Mesenchymal stem cell (in vitro differentiated cells and primary cell): ENCODE data around the gene FBXL17.

Experiments used
- DNase-seq: peaks from one replicate; pipeline ENCODE4 v3.0.0-alpha.2; 2013
- H2AFZ ChIP-seq: one replicate; pipeline ENCODE4 v1.6.1; 2013; ENCODE audit warnings: low read depth, mild to moderate bottlenecking, control low read depth, inconsistent platforms, low read length, moderate library complexity
- H2AK5ac ChIP-seq: 2 replicates; pipeline ENCODE4 v1.6.1; 2013; ENCODE audit warnings: low read length, moderate library complexity, mild to moderate bottlenecking, inconsistent platforms; ENCODE audit not compliant: severe bottlenecking
- H2BK120ac ChIP-seq: one replicate; pipeline ENCODE4 v1.6.1; 2013; ENCODE audit warnings: low read depth, mild to moderate bottlenecking, inconsistent platforms, low read length, moderate library complexity
- H2BK12ac ChIP-seq, 2 experiments: one replicate each; pipeline ENCODE4 v1.6.1; 2013; ENCODE audit warnings: inconsistent platforms in 2 of 2, low read length in 2 of 2, mild to moderate bottlenecking in 2 of 2, moderate library complexity in 2 of 2, control low read depth in 1 of 2
- H2BK15ac ChIP-seq: one replicate; pipeline ENCODE4 v1.6.1; 2013; ENCODE audit warnings: mild to moderate bottlenecking, low read depth, inconsistent platforms; ENCODE audit not compliant: poor library complexity, severe bottlenecking
- H2BK5ac ChIP-seq: 2 replicates; pipeline ENCODE4 v1.6.1; 2013; ENCODE audit warnings: low read depth, mild to moderate bottlenecking, low read length, control low read depth, inconsistent platforms; ENCODE audit not compliant: poor library complexity, severe bottlenecking
- H3K14ac ChIP-seq, 2 experiments: one replicate each; pipeline ENCODE4 v1.6.1; 2013; ENCODE audit warnings: inconsistent platforms in 2 of 2, low read length in 2 of 2, control low read depth in 1 of 2, mild to moderate bottlenecking in 1 of 2, moderate library complexity in 1 of 2
- H3K18ac ChIP-seq, 2 experiments: one replicate each; pipeline ENCODE4 v1.6.1; 2013; ENCODE audit warnings: inconsistent platforms in 2 of 2, low read length in 2 of 2, control low read depth in 1 of 2, low read depth in 1 of 2, mild to moderate bottlenecking in 1 of 2
- H3K23ac ChIP-seq, 2 experiments: one replicate each; pipeline ENCODE4 v1.6.1; 2013; ENCODE audit warnings: inconsistent platforms in 2 of 2, low read length in 2 of 2, mild to moderate bottlenecking in 2 of 2, moderate library complexity in 2 of 2, control low read depth in 1 of 2
- H3K27ac ChIP-seq: 2 replicates; pipeline ENCODE4 v1.5.1; 2013; ENCODE audit warnings: mild to moderate bottlenecking, moderate library complexity, low read length, control low read depth, inconsistent platforms; ENCODE audit not compliant: poor library complexity, severe bottlenecking
- H3K27me3 ChIP-seq, 2 experiments: 2 replicates each; pipeline versions ENCODE4 v1.6.1 to v1.7.0; 2013; ENCODE audit warnings: low read length in 2 of 2, mild to moderate bottlenecking in 2 of 2, moderate library complexity in 2 of 2, control low read depth in 1 of 2, inconsistent platforms in 1 of 2; ENCODE audit not compliant: control insufficient read depth in 1 of 2, insufficient read depth in 1 of 2
- H3K36me3 ChIP-seq, 2 experiments: 2 replicates each; pipeline versions ENCODE4 v1.6.1 to v1.7.0; 2013; ENCODE audit warnings: low read length in 2 of 2, control low read depth in 1 of 2, inconsistent platforms in 1 of 2, low read depth in 1 of 2, mild to moderate bottlenecking in 1 of 2; ENCODE audit not compliant: insufficient read depth in 2 of 2, control insufficient read depth in 1 of 2
- H3K4ac ChIP-seq, 2 experiments: one replicate each; pipeline ENCODE4 v1.6.1; 2013; ENCODE audit warnings: inconsistent platforms in 2 of 2, low read length in 2 of 2, mild to moderate bottlenecking in 2 of 2, moderate library complexity in 2 of 2, control low read depth in 1 of 2, low read depth in 1 of 2
- H3K4me1 ChIP-seq: 2 replicates; pipeline ENCODE4 v1.6.1; 2013; ENCODE audit warnings: low read depth, low read length, control low read depth; ENCODE audit not compliant: control insufficient read depth, insufficient read depth
- H3K4me2 ChIP-seq: 2 replicates; pipeline ENCODE4 v1.6.1; 2013; ENCODE audit warnings: low read length, mild to moderate bottlenecking, inconsistent platforms; ENCODE audit not compliant: poor library complexity, severe bottlenecking
- H3K4me3 ChIP-seq, 2 experiments: 2 replicates each; pipeline versions ENCODE4 v1.5.1 to v1.7.0; 2013; ENCODE audit warnings: low read length in 2 of 2, mild to moderate bottlenecking in 2 of 2, control low read depth in 1 of 2, low read depth in 1 of 2; ENCODE audit not compliant: insufficient read depth in 1 of 2
- H3K79me1 ChIP-seq: replicated peaks from 2 replicates; pipeline ENCODE4 v1.6.1; 2013; ENCODE audit warnings: mild to moderate bottlenecking, control low read depth, low read length, inconsistent platforms; ENCODE audit not compliant: poor library complexity, severe bottlenecking
- H3K9ac ChIP-seq: 2 replicates; pipeline ENCODE4 v1.7.0; 2013; ENCODE audit warnings: mild to moderate bottlenecking, low read length, moderate library complexity
- H3K9me3 ChIP-seq: 2 replicates; pipeline ENCODE4 v1.7.0; 2013; ENCODE audit warnings: mild to moderate bottlenecking, low read length; ENCODE audit not compliant: control insufficient read depth
- H4K8ac ChIP-seq: one replicate; pipeline ENCODE4 v1.6.1; 2013; ENCODE audit warnings: inconsistent platforms, mild to moderate bottlenecking, low read length, moderate library complexity
- H4K91ac ChIP-seq: one replicate; pipeline ENCODE4 v1.6.1; 2013; ENCODE audit warnings: mild to moderate bottlenecking, low read length, inconsistent platforms
- WGBS: methylation state at CpG from one replicate; pipeline ENCODE4 v1.1.7; 2013; ENCODE audit warnings: mixed read lengths; 5-methylcytosine and 5-hydroxymethylcytosine counted together

FBXL17 gene

GRCh38 chr5:108249785-108250426 is 132.0 kb downstream of the FBXL17 start:
- Histone ChIP-seq H2AFZ (no peak overlapping the region), H2BK15ac (no peak overlapping the region), H3K79me1 (peaks cover 2% of the 10 kb centered on the region), H2BK5ac (no peak overlapping the region), H3K27ac (no peak overlapping the region), H2BK120ac (no peak overlapping the region), H3K4me2 (no peak overlapping the region), H2AK5ac (no peak overlapping the region), H3K36me3 (no peaks in the 10 kb centered on the region), H3K9ac (no peak overlapping the region), H3K4me1 (no peaks in the 10 kb centered on the region), H3K27me3 (no peaks in the 10 kb centered on the region), H3K14ac (no peak overlapping the region), H3K4me3 (no peak overlapping the region), H3K9me3 (no peaks in the 10 kb centered on the region), H3K18ac (no peak overlapping the region), H3K23ac (no peak overlapping the region), H2BK12ac (no peak overlapping the region), H4K91ac (no peak overlapping the region), H3K4ac (no peak overlapping the region), H4K8ac (no peak overlapping the region)
- 91% methylated on average over 2 of the region's 3 CpGs for WGBS
- DNase-seq = no peak

DNA sequence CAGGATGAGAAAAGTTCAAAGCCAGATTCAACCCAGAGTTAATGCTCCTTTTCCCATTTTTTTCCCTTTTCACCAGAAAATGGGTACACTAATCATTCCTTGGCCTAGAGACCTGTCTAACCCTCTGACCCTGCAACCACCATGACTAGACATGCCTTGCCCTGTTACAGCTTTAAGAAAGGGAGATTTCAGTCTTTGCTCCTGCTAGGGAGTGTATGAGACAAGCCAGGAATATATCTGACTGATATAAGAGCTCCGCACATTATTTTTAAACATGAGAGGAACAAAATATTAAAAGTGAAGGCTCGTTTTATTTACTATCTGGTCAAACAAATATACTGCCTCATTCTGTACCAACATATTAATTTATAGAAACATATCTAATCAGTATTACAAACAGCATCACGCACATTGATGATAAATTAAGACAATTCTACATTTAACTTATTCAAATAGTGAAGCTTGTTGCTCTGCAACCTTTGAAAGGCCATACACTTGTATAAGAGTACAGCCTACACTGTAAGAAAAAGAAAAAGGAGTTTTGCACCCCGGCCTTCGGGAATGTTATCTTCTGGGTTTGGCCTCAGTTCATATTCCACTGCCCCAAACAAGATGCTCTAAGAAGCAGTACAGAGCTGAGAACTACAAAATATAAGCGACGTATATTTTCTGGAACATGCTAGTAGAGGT is 132.7 kb downstream of the FBXL17 start:
- no peak overlapping the region for H2AFZ ChIP-seq
- no peak for DNase-seq

GRCh38 chr5:108238936-108239887 is 142.7 kb downstream of the FBXL17 start:
- Histone ChIP-seq H3K18ac (no peak overlapping the region), H3K36me3 (no peaks in the 10 kb centered on the region), H3K4me2 (no peak overlapping the region), H3K4ac (no peak overlapping the region), H3K9ac (no peak overlapping the region), H2BK15ac (no peak overlapping the region), H4K91ac (no peak overlapping the region), H2BK5ac (no peak overlapping the region), H3K14ac (peak overlapping the region in 1 of 2 experiments; percentile 28), H4K8ac (no peak overlapping the region), H3K27ac (no peak overlapping the region), H2AK5ac (no peak overlapping the region), H3K4me1 (peaks cover 3% of the 10 kb centered on the region), H2BK12ac (no peak overlapping the region), H3K4me3 (no peak overlapping the region), H3K9me3 (no peaks in the 10 kb centered on the region), H3K27me3 (no peaks in the 10 kb centered on the region), H2BK120ac (no peak overlapping the region), H3K23ac (no peak overlapping the region), H3K79me1 (peaks cover 7% of the 10 kb centered on the region), H2AFZ (no peak overlapping the region)
- 93% methylated on average over 9 of the region's 10 CpGs for WGBS
- DNase-seq = no peak

More for the DNA sequence above, 132.7 kb downstream of the FBXL17 start:
- H4K8ac ChIP-seq = no peak overlapping the region
- no peak overlapping the region for H3K23ac ChIP-seq
- H2BK5ac ChIP-seq = no peak overlapping the region
- H2BK120ac ChIP-seq = no peak overlapping the region
- H3K27ac ChIP-seq = no peak overlapping the region
- H2BK15ac ChIP-seq = no peak overlapping the region
- no peak overlapping the region for H3K14ac ChIP-seq
- H2BK12ac ChIP-seq = no peak overlapping the region
- no peaks in the 10 kb centered on the region for H3K27me3 ChIP-seq
- H2AK5ac ChIP-seq = no peak overlapping the region
- no peaks in the 10 kb centered on the region for H3K36me3 ChIP-seq
- H3K9ac ChIP-seq = no peak overlapping the region
- H3K4me2 ChIP-seq = no peak overlapping the region
- no peak overlapping the region for H3K4ac ChIP-seq
- no peaks in the 10 kb centered on the region for H3K9me3 ChIP-seq
- H3K79me1 ChIP-seq = peaks cover 2% of the 10 kb centered on the region
- no peak overlapping the region for H4K91ac ChIP-seq
- H3K4me1 ChIP-seq = no peaks in the 10 kb centered on the region
- H3K18ac ChIP-seq = no peak overlapping the region
- H3K4me3 ChIP-seq = no peak overlapping the region
- 93% methylated on average over 3 of the region's 7 CpGs for WGBS

- no peak overlapping the region for H3K9ac ChIP-seq
- H2BK15ac ChIP-seq = no peak overlapping the region
- H2BK12ac ChIP-seq = no peak overlapping the region
- H3K36me3 ChIP-seq = no peaks in the 10 kb centered on the region
- no peak overlapping the region for H2AFZ ChIP-seq
- H3K4me1 ChIP-seq = peaks cover 3% of the 10 kb centered on the region
- no peak overlapping the region for H2AK5ac ChIP-seq
- no peak overlapping the region for H3K18ac ChIP-seq
- H3K4me3 ChIP-seq = no peak overlapping the region
- H3K9me3 ChIP-seq = no peaks in the 10 kb centered on the region
- no peak overlapping the region for H3K14ac ChIP-seq
- H2BK120ac ChIP-seq = no peak overlapping the region
- no peak overlapping the region for H3K4ac ChIP-seq
- DNase-seq = no peak
- H4K91ac ChIP-seq = no peak overlapping the region
- H3K27me3 ChIP-seq = no peaks in the 10 kb centered on the region
- WGBS = 82% methylated on average over 3 of the region's 4 CpGs
- H2BK5ac ChIP-seq = no peak overlapping the region
- H3K79me1 ChIP-seq = peaks cover 7% of the 10 kb centered on the region
- H3K27ac ChIP-seq = no peak overlapping the region
- H3K23ac ChIP-seq = no peak overlapping the region
- H3K4me2 ChIP-seq = no peak overlapping the region
- no peak overlapping the region for H4K8ac ChIP-seq
These were observed 143.4 kb downstream of the FBXL17 start for GRCh38 chr5:108238461-108238860.
